Naive thymus-derived CD8-positive, alpha-beta T cell (primary cell): ENCODE data around the gene GDPD5. TPM values are rescaled to one million over a fixed set of nuclear protein-coding genes. Genes with fewer than 3 reads are reported as not detected.

Source experiments
- polyA plus RNA-seq, 3 donors: library from polyadenylated mRNA; unstranded; fragments of 300-500 nt; fragmentation: Illumina TruSeq; gene quantifications; one replicate each; pipeline ENCODE4 v1.2.3, GENCODE V29; 2021
- total RNA-seq, 8 experiments: library from RNA in 2 of 8; stranded (reverse) in 2 of 8; gene quantifications; one replicate each; pipeline ENCODE4 v1.2.3 and lab custom pipeline; 2021 to 2026

GDPD5 gene
- total and polyA plus RNA-seq, 5 experiments from 2014 or later = 4.2 to 13.4 (median 5.1) TPM

Other genes starting within 250 kb of the GDPD5 start
- 10 to 100 TPM; 60.0 to 65.3 TPM for gene ARRB1, start 174.3 kb downstream of the GDPD5 start, total RNA-seq
- gene ARRB1, start 174.3 kb downstream of the GDPD5 start, polyA plus RNA-seq = 10 to 100 TPM in 1 of 3 donors, 1 to 10 TPM in 2; 7.6 to 12.2 (median 9.0) TPM
- gene RPS3, start 126.4 kb downstream of the GDPD5 start, total RNA-seq = 1,000 to 10,000 TPM; 5,159 to 5,268 TPM
- 1,000 to 10,000 TPM; 6,922 to 7,216 (median 7,023) TPM for gene RPS3, start 126.4 kb downstream of the GDPD5 start, polyA plus RNA-seq
- 1 to 10 TPM in 1 of 2 experiments, under 1 TPM in 1; 0.66 to 1.3 TPM for gene KLHL35, start 92.7 kb downstream of the GDPD5 start, total RNA-seq
- 1 to 10 TPM in 1 of 3 donors, under 1 TPM in 2; 0.38 to 1.2 (median 0.74) TPM for gene KLHL35, start 92.7 kb downstream of the GDPD5 start, polyA plus RNA-seq
- gene SERPINH1, start 36.3 kb upstream of the GDPD5 start, total RNA-seq = 10 to 100 TPM; 10.1 to 11.6 TPM
- gene SERPINH1, start 36.3 kb upstream of the GDPD5 start, polyA plus RNA-seq = 1 to 10 TPM; 1.6 to 4.5 (median 2.8) TPM
- gene MAP6, start 143.1 kb upstream of the GDPD5 start, total RNA-seq = not detected
- not detected for gene MAP6, start 143.1 kb upstream of the GDPD5 start, polyA plus RNA-seq
- gene MOGAT2, start 191.9 kb upstream of the GDPD5 start, total RNA-seq = not detected
- not detected for gene MOGAT2, start 191.9 kb upstream of the GDPD5 start, polyA plus RNA-seq
- 1 to 10 TPM in 1 of 2 experiments, under 1 TPM in 1; 0.57 to 2.0 TPM for gene DGAT2, start 242.8 kb upstream of the GDPD5 start, total RNA-seq
- gene DGAT2, start 242.8 kb upstream of the GDPD5 start, polyA plus RNA-seq = under 1 TPM in 2 of 3 donors, not detected in 1; 0.47 to 0.77 TPM